Neural crest cell (in vitro differentiated cells): ENCODE measurements around the gene MPIG6B. TPM values are rescaled to one million over a fixed set of nuclear protein-coding genes. Genes with fewer than 3 reads are reported as not detected.

Experiments
- DNase-seq: peaks from one replicate; pipeline ENCODE4 v3.0.0; 2021; ENCODE audit warnings: low read depth, mixed read lengths, low spot score
- H3K27ac Mint-ChIP-seq: one replicate; pipeline ENCODE4 v1.8.0; 2021; ENCODE audit warnings: mild to moderate bottlenecking, mixed read lengths; ENCODE audit not compliant: unreplicated experiment
- H3K27me3 Mint-ChIP-seq: 2 replicates; pipeline ENCODE4 v1.8.0; 2021; ENCODE audit warnings: low read depth, mild to moderate bottlenecking, mixed read lengths
- H3K36me3 Mint-ChIP-seq: 2 replicates; pipeline ENCODE4 v1.8.0; 2021; ENCODE audit warnings: low read depth, mild to moderate bottlenecking, mixed read lengths
- H3K4me1 Mint-ChIP-seq: 2 replicates; pipeline ENCODE4 v1.8.0; 2021; ENCODE audit warnings: mixed read lengths
- H3K4me3 Mint-ChIP-seq: one replicate; pipeline ENCODE4 v1.8.0; 2021; ENCODE audit warnings: mild to moderate bottlenecking, mixed read lengths
- H3K9me3 Mint-ChIP-seq: 2 replicates; pipeline ENCODE4 v1.8.0; 2021; ENCODE audit warnings: mixed read lengths
- total RNA-seq: library from RNA; stranded (reverse); gene quantifications from 2 replicates; pipeline ENCODE4 v1.2.1, GENCODE V29; 2021
- TF ChIP-seq, protein P1 (sequence below): fragments of 200-600 bp; sonication (generic); conservative IDR thresholded peaks from 2 replicates; pipeline ENCODE4 v1.5.0; 2021; ENCODE audit warnings: antibody characterized with exemption, mild to moderate bottlenecking

Gene MPIG6B
- total RNA-seq, 1 donor from 2014 or later, result not detected

DNA sequence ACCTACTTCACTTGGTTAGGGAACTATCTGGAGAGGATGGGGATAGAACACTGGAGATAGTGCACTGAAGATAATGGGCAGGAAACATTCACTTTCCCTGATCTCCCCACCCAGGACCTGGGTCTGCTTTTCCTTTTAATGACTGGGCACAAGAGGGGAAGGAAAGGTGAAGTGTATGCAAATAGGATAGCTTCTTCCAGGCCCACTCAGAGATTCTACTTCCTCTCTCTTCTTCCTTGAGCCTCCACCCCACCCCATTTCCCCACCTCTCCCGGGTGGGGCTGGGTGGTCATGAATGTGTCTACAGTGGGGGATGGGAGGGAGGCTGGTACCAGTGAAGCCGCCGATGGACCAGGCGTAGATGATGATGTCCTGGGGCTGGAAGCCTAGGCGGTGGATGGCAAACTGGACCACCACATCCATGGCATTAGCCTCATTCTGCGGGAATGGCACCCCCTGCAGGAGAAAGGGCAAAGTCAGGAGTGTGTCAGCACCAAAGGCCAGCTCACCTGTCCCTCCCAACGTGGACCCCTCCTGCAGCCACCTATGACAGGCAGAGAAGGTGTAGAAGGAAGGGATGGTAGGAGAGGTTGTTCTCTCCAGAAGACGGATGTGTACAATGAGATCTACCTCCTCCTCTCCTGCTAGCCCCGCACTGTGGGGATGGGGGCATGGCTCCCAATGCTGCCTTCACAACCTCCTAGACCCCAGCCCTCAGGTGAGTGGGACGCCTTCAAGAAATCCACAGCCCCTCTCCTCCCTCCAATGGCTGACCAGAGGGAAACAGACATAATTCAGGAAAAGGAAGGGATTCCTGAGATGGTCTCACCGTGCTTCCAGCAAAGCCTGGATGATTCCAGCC lies 33.7 kb upstream of the MPIG6B start:
- Mint-ChIP-seq H3K36me3 (peaks cover 6% of the 10 kb centered on the region), H3K27me3 (no peaks in the 10 kb centered on the region), H3K27ac (no peak overlapping the region), H3K4me1 (no peaks in the 10 kb centered on the region), H3K9me3 (no peaks in the 10 kb centered on the region), H3K4me3 (no peak overlapping the region)
- no peak for DNase-seq
- TF ChIP-seq, protein P1, sequence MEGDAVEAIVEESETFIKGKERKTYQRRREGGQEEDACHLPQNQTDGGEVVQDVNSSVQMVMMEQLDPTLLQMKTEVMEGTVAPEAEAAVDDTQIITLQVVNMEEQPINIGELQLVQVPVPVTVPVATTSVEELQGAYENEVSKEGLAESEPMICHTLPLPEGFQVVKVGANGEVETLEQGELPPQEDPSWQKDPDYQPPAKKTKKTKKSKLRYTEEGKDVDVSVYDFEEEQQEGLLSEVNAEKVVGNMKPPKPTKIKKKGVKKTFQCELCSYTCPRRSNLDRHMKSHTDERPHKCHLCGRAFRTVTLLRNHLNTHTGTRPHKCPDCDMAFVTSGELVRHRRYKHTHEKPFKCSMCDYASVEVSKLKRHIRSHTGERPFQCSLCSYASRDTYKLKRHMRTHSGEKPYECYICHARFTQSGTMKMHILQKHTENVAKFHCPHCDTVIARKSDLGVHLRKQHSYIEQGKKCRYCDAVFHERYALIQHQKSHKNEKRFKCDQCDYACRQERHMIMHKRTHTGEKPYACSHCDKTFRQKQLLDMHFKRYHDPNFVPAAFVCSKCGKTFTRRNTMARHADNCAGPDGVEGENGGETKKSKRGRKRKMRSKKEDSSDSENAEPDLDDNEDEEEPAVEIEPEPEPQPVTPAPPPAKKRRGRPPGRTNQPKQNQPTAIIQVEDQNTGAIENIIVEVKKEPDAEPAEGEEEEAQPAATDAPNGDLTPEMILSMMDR, result peak; percentile 41

DNA sequence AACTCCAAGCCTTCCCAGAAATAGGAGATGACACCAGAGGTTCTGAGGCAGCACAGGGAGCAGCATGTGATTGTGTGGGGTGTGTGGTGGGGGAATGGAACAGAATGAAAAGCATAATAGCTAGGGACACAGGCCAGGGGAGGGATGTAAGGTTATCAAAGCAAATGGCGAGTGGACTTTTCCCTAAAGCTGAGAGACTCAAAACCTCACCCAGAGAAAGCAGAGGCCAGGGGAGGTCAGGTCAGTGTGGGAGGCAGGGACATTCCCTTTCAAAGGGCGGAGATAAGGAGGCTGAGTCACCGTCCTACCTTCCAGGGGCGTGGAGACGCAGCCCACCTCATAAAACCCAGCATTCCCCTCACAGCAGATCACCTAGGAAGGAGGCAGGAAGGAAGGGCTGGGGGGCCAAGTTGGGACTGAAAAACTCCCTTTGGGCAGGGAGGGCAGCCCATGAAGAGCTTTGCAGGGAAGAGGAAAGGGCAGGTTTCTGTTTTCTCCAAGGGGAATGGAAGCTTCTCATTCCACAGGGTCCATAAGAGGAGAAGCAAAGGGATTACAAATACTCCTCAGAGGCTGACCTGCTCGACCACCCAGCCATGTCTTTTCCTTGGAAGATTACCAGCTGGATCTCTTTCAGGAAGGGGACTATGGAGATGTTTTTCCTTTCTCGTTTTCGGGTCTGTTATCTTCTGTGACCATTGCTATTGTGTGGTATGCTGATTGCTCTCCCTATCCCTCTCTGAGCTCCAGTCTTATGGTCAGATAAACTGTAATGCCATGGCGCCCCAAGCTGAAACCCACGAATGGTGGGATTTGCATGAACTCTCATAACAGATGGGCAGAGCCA lies 32.7 kb upstream of the MPIG6B start:
- TF ChIP-seq, protein P1, result no peak
- Mint-ChIP-seq H3K4me1 (no peaks in the 10 kb centered on the region), H3K9me3 (no peaks in the 10 kb centered on the region), H3K36me3 (peaks cover 9% of the 10 kb centered on the region), H3K27ac (peak overlapping the region; percentile 83), H3K27me3 (no peaks in the 10 kb centered on the region), H3K4me3 (no peak overlapping the region)
- DNase-seq, result no peak

DNA sequence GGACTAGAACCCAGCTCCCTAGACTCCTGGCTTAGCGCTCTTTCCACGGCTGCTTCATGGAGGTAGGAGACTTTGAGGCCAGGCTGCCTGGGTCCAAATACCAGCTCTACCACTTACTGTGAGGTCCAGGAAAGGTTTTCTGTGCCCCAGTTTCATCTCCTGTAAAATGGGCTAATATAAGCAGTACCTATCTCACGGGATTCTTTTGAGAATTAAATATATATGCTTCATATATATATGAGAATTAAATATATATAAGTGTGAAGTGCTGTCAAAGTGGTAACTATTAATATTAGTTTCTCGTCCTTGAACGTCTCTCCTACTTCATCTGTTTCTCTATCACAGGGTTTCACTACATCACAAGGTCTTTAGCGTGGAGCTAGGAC lies 32.1 kb upstream of the MPIG6B start:
- no peaks in the 10 kb centered on the region for H3K27me3 Mint-ChIP-seq
- peaks cover 9% of the 10 kb centered on the region for H3K36me3 Mint-ChIP-seq
- DNase-seq, result no peak
- TF ChIP-seq, protein P1, result no peak
- no peaks in the 10 kb centered on the region for H3K4me1 Mint-ChIP-seq
- no peaks in the 10 kb centered on the region for H3K9me3 Mint-ChIP-seq
- H3K4me3 Mint-ChIP-seq, result no peak overlapping the region
- H3K27ac Mint-ChIP-seq, result peak overlapping the region; percentile 83

DNA sequence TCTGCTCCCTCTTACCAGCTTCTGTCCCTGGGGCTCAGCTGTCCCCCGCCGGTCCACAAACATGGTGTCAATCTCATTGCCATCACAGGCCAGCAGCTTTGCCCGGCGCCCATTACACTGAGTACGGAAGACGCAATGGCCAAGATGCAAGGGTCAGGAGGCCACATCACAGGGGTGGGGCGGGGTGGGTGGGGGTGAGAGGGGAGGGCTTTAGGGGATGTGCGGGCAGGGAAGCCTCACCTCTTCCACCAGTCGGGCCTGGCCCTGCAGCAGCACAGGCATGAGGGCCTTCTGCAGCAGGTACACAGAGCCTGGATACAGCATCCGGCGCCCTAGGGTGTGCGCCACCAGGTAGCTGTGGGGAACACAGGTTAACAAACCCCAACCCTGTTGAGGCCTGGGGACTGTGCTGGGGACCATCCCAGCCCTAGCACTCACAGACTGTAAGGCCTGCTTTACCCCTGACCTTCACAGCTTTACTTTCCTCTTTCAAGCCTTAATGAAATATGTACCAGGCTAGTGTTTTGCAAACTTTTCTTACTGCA lies 31.5 kb upstream of the MPIG6B start:
- H3K9me3 Mint-ChIP-seq, result no peaks in the 10 kb centered on the region
- peaks cover 6% of the 10 kb centered on the region for H3K36me3 Mint-ChIP-seq
- H3K4me1 Mint-ChIP-seq, result no peaks in the 10 kb centered on the region
- no peak for DNase-seq
- no peak overlapping the region for H3K4me3 Mint-ChIP-seq
- no peak overlapping the region for H3K27ac Mint-ChIP-seq
- no peaks in the 10 kb centered on the region for H3K27me3 Mint-ChIP-seq
- TF ChIP-seq, protein P1, result no peak

DNA sequence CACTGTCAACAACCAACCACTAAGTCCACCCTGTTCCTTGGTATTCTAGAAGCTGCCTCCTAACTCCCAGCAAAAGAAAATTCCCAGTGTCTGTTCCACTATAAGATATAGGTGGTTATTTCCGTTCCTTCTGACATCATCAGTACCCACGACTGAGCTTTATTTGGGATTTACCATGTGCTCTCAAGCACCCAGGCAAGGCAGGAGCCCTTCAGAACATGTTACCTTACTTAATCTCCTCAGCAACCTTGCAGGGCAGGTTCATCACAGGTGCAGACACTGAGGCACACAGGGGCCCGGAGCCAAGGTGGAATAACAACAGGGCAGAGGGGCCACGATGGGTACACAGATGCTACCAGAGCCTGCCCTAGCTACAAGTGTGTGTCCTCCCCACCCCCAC lies 30.8 kb upstream of the MPIG6B start:
- peaks cover 6% of the 10 kb centered on the region for H3K36me3 Mint-ChIP-seq
- TF ChIP-seq, protein P1, result no peak
- H3K4me1 Mint-ChIP-seq, result no peaks in the 10 kb centered on the region
- no peaks in the 10 kb centered on the region for H3K9me3 Mint-ChIP-seq
- no peak overlapping the region for H3K27ac Mint-ChIP-seq
- no peak overlapping the region for H3K4me3 Mint-ChIP-seq
- DNase-seq, result no peak
- H3K27me3 Mint-ChIP-seq, result no peaks in the 10 kb centered on the region
